SK-N-MC (cell line): ENCODE results near the gene RPAP3.

ENCODE experiments used
- EZH2 ChIP-seq: fragments of 200-600 bp; sonication (generic); IDR thresholded peaks from one replicate; pipeline ENCODE4 v1.6.1; 2017; ENCODE audit warnings: antibody characterized with exemption
- FOXP2 ChIP-seq: optimal IDR thresholded peaks from 2 replicates; pipeline ENCODE3; 2011; ENCODE audit warnings: mild to moderate bottlenecking, moderate library complexity; ENCODE audit not compliant: insufficient read depth; ENCODE audit errors: extremely low read length, control extremely low read depth
- POLR2AphosphoS5 ChIP-seq: IDR thresholded peaks from 2 replicates; pipeline ENCODE4 v1.6.1; 2012; ENCODE audit warnings: mild to moderate bottlenecking, low read depth, low read length, borderline replicate concordance

GRCh38 chr12:47705229-47705565 is 633 bp downstream of the RPAP3 start:
- TF ChIP-seq EZH2 (no peak), POLR2AphosphoS5 (no peak), FOXP2 (no peak)
